HG02973 (cell line): ENCODE results near the gene CCDC63.

Experiments
- ATAC-seq: cut with Tn5 transposase; IDR thresholded peaks from one replicate; pipeline ENCODE4 v1.9.1; 2021; ENCODE audit warnings: moderate library complexity; ENCODE audit not compliant: unreplicated experiment

Gene CCDC63

DNA sequence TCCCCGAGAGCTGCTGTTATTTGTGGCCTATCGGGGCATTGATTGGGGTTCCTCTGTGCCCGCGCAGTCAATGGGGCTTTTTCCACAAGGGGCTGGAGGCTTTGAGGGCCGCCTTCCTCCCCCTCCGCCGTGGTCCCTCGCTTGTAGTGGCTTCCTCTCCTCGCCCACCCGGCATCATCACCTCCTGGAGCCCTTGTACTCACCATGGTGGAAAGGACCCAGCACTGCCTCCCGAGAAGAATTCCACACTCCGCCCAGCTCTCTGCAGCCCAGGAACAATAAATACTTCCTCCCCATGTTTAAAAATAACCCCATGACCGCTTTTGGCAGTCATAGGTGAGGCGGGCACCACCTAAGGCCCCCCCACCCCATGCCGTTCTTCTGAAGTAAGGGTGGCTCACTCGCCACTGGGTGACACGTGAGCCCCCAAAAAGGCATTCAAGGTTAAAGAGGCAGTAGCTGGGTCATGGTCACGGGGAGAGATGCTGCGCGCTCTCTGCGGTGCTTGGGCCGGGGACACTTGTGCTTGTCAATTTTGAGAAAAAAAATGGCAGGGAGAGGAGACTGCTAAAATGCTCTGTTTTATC is 73.6 kb downstream of the CCDC63 start, which contains the start of gene MYL2:
Gene MYL2 (minus strand): TSS at position 256 of the 587 bp plus-strand sequence. CDS start 50 bp downstream, at position 206.
- ATAC-seq: no peak

DNA sequence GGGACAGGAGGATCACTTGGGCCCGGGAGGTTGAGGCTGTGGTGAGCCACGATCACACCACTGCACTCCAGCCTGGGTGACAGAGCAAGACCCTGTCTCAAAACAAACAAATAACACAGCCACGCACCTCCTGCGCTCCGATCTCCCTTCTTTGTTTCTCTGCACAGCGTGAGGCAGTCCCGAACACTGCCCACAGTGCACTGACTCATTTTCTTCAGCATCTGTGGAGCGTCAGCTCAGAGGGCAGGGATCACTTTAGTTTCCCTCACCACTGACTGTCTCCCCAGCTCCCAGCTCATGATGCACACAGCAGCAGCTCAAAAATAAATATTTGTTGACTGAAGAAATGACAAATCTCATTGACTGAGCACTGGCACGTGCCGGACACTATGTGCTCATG is 74.5 kb downstream of the CCDC63 start:
- ATAC-seq: no peak

- ATAC-seq: no peak
Observed at GRCh38 chr12:110922652-110923051, 75.9 kb downstream of the CCDC63 start.

DNA sequence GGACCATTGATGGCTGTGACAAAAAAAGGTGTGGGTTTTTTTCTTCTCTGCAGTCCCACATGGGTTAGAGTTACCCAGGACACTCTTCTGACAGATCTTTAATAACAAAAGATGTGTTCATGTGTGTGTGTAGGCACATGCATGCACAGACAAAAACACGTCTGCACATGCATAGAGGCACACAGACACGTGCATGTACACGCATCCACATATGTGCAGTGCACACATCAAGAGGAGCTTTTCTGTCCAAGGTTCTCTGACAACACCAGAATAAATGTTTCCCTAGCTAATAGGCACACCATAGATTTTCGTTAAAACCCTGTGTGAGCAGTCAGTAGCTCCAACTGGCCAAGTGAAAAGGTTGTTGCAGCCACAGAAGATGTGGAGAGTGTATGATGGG is 76.4 kb downstream of the CCDC63 start:
- no peak for ATAC-seq

DNA sequence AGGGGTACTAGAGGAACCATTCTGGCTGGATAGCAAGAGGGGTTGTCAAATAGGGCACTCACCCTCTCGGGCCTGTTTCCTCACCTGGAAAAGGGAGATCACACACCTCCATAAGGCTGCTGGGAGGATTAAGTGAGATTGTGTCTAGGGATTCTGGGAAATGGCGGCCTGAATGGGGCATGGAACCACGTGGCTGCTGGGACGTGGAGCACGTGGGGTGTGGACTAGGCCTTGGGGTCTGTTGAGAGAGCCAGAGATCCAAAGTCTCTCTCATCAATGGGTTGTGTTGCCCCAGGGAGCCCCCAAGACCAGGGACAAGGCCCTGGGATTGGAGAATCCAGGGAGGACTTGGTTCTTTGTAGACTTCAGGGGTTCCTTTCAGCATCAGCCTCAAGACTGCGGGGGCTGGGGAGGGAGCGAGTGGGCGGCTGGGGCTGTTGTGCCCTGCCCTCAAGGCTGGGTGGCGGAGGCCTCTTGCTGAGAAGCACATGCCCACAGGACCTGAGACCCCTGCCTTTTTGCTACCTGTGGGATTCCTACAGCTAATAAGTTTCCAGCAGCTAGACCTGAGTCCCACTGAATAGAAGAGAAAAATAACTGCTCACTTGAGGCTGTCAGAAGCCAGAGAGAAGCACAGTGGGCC is 77.0 kb downstream of the CCDC63 start:
- ATAC-seq: no peak

GRCh38 chr12:110927546-110927945 is 80.8 kb downstream of the CCDC63 start:
- no peak for ATAC-seq

- no peak for ATAC-seq
Observed at GRCh38 chr12:110928700-110929099, 81.9 kb downstream of the CCDC63 start.

DNA sequence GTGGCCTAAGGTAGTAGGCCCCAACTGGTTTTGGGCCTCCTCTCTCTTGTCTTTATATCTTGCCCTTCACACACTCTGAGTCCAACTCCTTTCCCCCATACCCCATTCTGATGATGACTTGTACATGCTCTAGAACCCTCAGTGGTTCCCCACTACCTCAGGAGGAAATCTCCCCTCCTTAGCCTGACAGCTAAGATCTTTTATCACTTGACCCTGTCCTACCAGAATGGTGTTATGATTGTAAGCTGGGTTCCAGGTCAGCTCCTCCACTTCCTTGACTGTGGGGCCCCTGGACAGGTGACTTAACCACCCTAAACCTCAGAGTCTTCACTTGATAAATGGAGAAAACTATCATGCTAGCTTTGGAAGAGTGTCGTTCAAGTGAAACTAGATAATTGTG is 83.0 kb downstream of the CCDC63 start:
- no peak for ATAC-seq

DNA sequence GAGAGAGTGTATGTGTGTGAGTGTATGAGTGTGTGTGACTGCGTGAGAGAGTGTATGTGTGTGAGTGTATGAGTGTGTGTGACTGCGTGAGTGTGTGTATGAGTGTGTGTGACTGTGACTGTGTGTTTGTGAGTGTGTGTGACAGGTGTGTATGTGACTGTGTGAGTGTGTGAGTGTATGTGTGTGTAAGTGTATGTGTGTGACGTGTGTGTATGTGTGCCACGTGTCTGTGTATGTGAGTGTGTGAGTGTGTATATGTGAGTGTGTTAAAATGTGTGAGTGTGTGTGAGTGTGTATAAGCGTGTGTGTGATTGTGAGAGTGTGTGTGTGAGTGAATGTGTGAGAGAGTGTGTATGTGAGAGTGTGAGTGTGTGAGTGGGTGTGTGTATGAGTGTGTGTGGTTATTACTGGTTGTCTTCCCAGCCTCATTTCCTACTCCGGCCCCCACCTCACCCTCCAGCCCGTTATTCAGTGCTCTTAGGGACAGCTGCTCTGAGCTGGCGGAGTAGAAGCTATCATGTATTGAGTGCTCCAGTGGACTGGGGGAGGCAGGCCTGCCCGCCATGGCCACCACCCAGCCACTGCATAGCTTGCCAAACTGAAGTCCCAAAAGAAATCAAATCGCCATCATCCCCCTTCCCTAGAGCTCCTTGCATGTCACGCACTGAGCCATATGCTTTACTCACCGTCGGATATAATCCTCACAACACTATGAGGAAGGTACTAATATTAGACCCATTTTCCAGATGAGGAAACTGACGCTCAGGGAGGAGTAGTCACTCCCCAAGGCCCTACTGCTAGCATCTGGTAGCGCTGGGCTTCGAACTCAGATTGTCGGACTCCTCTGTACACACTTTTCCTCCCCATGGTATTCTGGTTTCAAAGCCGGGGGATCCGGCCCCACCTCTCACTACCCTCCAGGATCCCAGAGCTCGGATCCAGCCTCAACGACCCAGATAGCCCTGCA is 83.8 kb downstream of the CCDC63 start:
- ATAC-seq: no peak

- no peak for ATAC-seq
Observed at GRCh38 chr12:110931315-110931728, 84.5 kb downstream of the CCDC63 start.

DNA sequence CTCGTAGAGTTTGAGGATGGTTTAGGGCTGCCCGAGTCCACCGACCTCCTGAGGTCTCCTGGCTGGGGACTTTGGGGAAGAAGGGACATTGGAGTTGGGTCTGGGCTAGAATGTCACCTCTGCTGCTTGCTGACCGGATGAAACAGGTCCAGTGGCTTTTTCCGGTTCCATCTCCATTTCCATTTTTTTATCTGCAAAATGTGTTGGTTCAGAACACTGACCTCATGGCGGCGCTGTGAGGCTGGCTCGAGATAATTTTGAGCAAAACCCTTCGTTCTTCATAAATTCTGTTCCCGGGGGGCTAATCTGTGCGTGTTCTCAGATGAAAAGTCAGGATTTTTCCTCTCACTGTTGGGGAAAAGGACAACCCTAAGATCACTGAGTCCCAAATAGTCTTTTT is 85.3 kb downstream of the CCDC63 start:
- ATAC-seq: no peak

DNA sequence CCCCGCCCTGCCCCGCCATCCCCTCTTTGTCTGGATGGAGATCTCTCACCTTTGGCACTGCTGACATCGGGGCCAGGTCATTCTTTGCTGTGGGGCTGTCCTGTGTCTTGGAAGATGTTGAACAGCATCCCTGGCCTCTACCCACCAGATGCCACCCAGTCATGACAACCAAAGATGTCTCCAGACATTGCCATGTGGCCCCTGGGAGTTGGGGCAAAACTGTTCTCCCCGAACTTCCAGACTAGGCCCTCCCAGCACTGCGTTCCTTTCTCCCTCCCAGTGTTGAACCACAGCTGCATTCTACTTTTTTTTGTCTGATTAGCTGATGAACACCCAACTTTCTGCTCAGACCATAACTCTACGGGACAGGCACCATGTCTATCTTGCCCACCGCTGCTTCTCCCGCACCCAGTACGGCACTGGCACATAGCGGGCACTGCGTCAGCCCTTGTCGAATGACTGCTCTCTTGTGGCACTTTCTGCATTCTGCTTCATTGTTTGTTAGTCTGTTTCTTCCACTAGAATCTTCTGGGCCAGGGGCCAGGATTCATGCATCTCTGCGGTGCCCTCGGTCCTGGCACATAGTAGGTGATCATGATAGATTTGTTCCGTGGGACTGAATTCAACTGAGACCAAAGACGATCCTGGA is 86.7 kb downstream of the CCDC63 start:
- no peak for ATAC-seq

GRCh38 chr12:110934093-110934852 is 87.5 kb downstream of the CCDC63 start:
- no peak for ATAC-seq

GRCh38 chr12:110935588-110935987 is 88.8 kb downstream of the CCDC63 start:
- no peak for ATAC-seq

GRCh38 chr12:110936367-110937103 is 89.7 kb downstream of the CCDC63 start:
- ATAC-seq: no peak

DNA sequence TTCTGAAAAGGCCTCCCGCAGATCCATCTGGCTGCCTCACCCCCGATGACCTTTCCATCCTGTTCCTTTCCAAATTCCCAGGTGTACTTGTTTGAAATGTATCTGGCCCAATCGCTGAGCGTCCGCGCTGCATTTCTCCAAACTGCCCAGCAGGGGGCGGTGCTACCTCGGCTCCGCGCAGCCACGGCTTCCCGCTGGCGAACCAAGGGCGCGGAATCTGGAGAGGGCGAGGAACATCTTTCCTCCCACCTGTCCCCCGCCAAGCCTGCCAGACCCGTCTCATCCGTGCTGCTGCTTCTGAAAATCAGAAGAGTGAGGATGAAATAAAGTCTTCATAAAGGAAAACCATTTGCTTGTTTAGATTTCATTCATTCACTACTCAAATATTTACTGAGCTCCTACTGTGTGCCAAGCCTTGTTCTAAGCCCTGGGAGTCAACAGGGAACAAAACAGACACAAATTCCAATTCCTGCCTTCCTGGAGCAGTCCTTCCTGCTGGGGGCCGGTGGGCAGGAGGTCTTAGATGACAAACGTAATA is 90.4 kb downstream of the CCDC63 start:
- no peak for ATAC-seq

DNA sequence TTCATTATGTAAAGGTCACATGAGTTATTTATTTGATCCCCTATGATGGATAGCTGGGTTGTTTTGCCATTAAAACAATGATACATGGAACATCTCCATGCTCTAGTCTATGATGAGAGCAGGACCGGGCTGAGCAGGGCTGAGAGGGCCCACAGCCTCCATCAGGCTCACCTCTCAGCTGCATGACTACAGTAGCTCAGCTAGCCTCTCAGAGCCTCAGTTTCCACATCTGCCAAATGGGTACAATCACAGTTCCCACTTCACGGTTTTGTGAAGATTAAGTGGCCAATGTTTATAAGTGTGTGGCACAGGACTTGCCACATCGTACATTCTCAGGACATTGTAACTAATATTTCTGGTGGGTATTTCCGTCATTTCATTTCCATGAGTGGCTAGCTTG is 93.5 kb downstream of the CCDC63 start:
- no peak for ATAC-seq

- no peak for ATAC-seq
Observed at GRCh38 chr12:110940933-110941332, 94.1 kb downstream of the CCDC63 start.

GRCh38 chr12:110941391-110941790 is 94.6 kb downstream of the CCDC63 start:
- no peak for ATAC-seq

DNA sequence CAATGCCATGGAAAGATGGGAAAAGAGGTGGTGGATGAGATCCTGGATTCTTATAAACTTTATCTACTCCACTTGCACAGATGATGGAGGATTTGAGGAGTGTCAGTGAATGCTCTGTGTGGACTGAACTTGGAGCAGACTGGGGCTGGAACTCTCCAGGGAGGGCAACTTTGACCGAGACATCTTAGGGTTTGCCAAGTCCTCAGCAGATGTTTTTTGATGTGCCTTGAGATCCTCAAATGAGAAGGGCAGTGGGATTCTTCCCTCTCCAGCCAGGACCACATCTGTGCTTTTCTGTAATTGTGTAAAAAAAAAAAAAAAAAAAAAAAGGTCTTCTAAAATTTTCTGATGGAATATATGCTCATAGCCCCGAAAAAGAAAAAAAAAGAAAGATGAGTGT is 96.6 kb downstream of the CCDC63 start:
- ATAC-seq: no peak
